Cardiac fibroblast (primary cell): ENCODE measurements around the gene HAPLN3.

Experiments
- DNase-seq, 2 donors: peaks; one replicate each; pipeline versions ENCODE4 v3.0.0 to v3.0.0-alpha.2; 2010; ENCODE audit warnings: low read depth in 2 of 2
- H3K4me3 ChIP-seq, 2 donors: replicated peaks in 1 of 2; 1 replicate in 1 of 2; 2 replicates in 1 of 2; pipeline ENCODE4 v1.5.1; 2011; ENCODE audit warnings: low read depth in 2 of 2, low read length in 2 of 2, mild to moderate bottlenecking in 2 of 2, moderate library complexity in 1 of 2
- CTCF ChIP-seq: IDR thresholded peaks from one replicate; pipeline ENCODE4 v1.5.1; 2011; ENCODE audit warnings: low read depth, mild to moderate bottlenecking, low read length, inconsistent platforms

Gene HAPLN3

GRCh38 chr15:88849376-88850072 is 45.8 kb downstream of the HAPLN3 start:
- H3K4me3 ChIP-seq: no peak overlapping the region
- no peak for DNase-seq
- TF ChIP-seq CTCF: no peak

GRCh38 chr15:88848203-88848602 is 47.1 kb downstream of the HAPLN3 start:
- H3K4me3 ChIP-seq: no peak overlapping the region
- TF ChIP-seq CTCF: no peak
- DNase-seq: no peak

GRCh38 chr15:88847144-88847543 is 48.2 kb downstream of the HAPLN3 start:
- no peak for DNase-seq
- no peak for TF ChIP-seq CTCF
- H3K4me3 ChIP-seq: no peak overlapping the region

- no peak for DNase-seq
- no peak overlapping the region for H3K4me3 ChIP-seq
- TF ChIP-seq CTCF: no peak
Measured at GRCh38 chr15:88845616-88846015, 49.7 kb downstream of the HAPLN3 start.

GRCh38 chr15:88844749-88845386 is 50.5 kb downstream of the HAPLN3 start:
- DNase-seq: no peak
- no peak for TF ChIP-seq CTCF
- no peak overlapping the region for H3K4me3 ChIP-seq

- no peak for DNase-seq
- H3K4me3 ChIP-seq: no peak overlapping the region
- no peak for TF ChIP-seq CTCF
Measured at GRCh38 chr15:88843334-88843733, 52.0 kb downstream of the HAPLN3 start.
